DOHH2 (cell line): ENCODE results near the gene ING4.

Experiments used
- H3F3A ChIP-seq: fragments of 200-600 bp; sonication (generic), shearing (Covaris generic); 2 replicates; pipeline ENCODE4 v1.6.0; 2016; ENCODE audit warnings: antibody characterized with exemption, mild to moderate bottlenecking; ENCODE audit not compliant: control insufficient read depth, insufficient read depth
- H3K27ac ChIP-seq: fragments of 200-600 bp; sonication (generic); 2 replicates; pipeline ENCODE4 v1.5.1; 2014; ENCODE audit warnings: low read depth, mild to moderate bottlenecking, low read length, moderate library complexity
- H3K27me3 ChIP-seq: fragments of 200-600 bp; sonication (generic); 2 replicates; pipeline ENCODE4 v1.6.1; 2014; ENCODE audit warnings: mild to moderate bottlenecking, low read length, mixed read lengths; ENCODE audit not compliant: control insufficient read depth
- H3K36me3 ChIP-seq: fragments of 200-600 bp; sonication (generic); 2 replicates; pipeline ENCODE4 v1.6.1; 2014; ENCODE audit warnings: mild to moderate bottlenecking, low read length, moderate library complexity, mixed read lengths; ENCODE audit not compliant: control insufficient read depth
- H3K4me1 ChIP-seq: fragments of 200-600 bp; sonication (generic); 2 replicates; pipeline ENCODE4 v1.6.1; 2014; ENCODE audit warnings: mild to moderate bottlenecking, low read length, mixed read lengths; ENCODE audit not compliant: control insufficient read depth
- H3K4me2 ChIP-seq: fragments of 200-600 bp; sonication (generic); 2 replicates; pipeline ENCODE4 v1.6.0; 2014; ENCODE audit warnings: mild to moderate bottlenecking, low read length, moderate library complexity
- H3K4me3 ChIP-seq: fragments of 200-600 bp; sonication (generic); 2 replicates; pipeline ENCODE4 v1.5.1; 2014; ENCODE audit warnings: mild to moderate bottlenecking, low read length, mixed read lengths
- H3K79me2 ChIP-seq: fragments of 200-600 bp; sonication (generic); 2 replicates; pipeline ENCODE4 v1.6.1; 2014; ENCODE audit warnings: mild to moderate bottlenecking, low read length, mixed read lengths; ENCODE audit not compliant: control insufficient read depth
- H3K9me2 ChIP-seq: fragments of 200-600 bp; sonication (generic); replicated peaks from 2 replicates; pipeline ENCODE4 v1.6.1; 2014; ENCODE audit warnings: mild to moderate bottlenecking, low read length, mixed read lengths; ENCODE audit not compliant: control insufficient read depth
- H3K9me3 ChIP-seq: fragments of 200-600 bp; sonication (generic); 2 replicates; pipeline ENCODE4 v1.6.1; 2014; ENCODE audit warnings: antibody characterized with exemption, low read length, mixed read lengths; ENCODE audit not compliant: control insufficient read depth, insufficient read depth
- H4K20me1 ChIP-seq: fragments of 200-600 bp; sonication (generic); 2 replicates; pipeline ENCODE4 v1.6.0; 2014; ENCODE audit warnings: low read depth, mild to moderate bottlenecking, antibody characterized with exemption, low read length, moderate library complexity; ENCODE audit not compliant: control insufficient read depth, insufficient read depth
- CTCF ChIP-seq: fragments of 200-600 bp; sonication (generic); IDR thresholded peaks from one replicate; pipeline ENCODE4 v1.5.1; 2014; ENCODE audit warnings: antibody characterized with exemption, mild to moderate bottlenecking, low read depth, low read length; ENCODE audit not compliant: poor library complexity, severe bottlenecking
- EZH2phosphoT487 ChIP-seq: fragments of 200-600 bp; sonication (generic); IDR thresholded peaks from 2 replicates; pipeline ENCODE4 v1.6.1; 2017; ENCODE audit warnings: borderline replicate concordance, mild to moderate bottlenecking, antibody characterized with exemption, low read length, moderate library complexity, mixed read lengths

ING4 gene

GRCh38 chr12:6613015-6613775, 49.7 kb downstream of the ING4 start:
- H3K4me2 ChIP-seq = peak overlapping the region; percentile 71
- no peaks in the 10 kb centered on the region for H3K9me2 ChIP-seq
- peak overlapping the region; percentile 57 for H3K4me3 ChIP-seq
- peaks cover 39% of the 10 kb centered on the region for H3K4me1 ChIP-seq
- no peaks in the 10 kb centered on the region for H3K79me2 ChIP-seq
- no peaks in the 10 kb centered on the region for H3K9me3 ChIP-seq
- H3K27me3 ChIP-seq = no peaks in the 10 kb centered on the region
- peak overlapping the region; percentile 21; the same call in 1 of the 2 replicates for H3K27ac ChIP-seq
- peaks cover 55% of the 10 kb centered on the region for H3F3A ChIP-seq
- TF ChIP-seq CTCF = no peak
- no peak for TF ChIP-seq EZH2phosphoT487
- H4K20me1 ChIP-seq = no peaks in the 10 kb centered on the region
- H3K36me3 ChIP-seq = peaks cover under 1% of the 10 kb centered on the region; the same call in 1 of the 2 replicates

GRCh38 chr12:6612652-6613014, 50.3 kb downstream of the ING4 start:
- peak overlapping the region; percentile 57 for H3K4me3 ChIP-seq
- peaks cover 61% of the 10 kb centered on the region for H3F3A ChIP-seq
- peaks cover 39% of the 10 kb centered on the region for H3K4me1 ChIP-seq

DNA sequence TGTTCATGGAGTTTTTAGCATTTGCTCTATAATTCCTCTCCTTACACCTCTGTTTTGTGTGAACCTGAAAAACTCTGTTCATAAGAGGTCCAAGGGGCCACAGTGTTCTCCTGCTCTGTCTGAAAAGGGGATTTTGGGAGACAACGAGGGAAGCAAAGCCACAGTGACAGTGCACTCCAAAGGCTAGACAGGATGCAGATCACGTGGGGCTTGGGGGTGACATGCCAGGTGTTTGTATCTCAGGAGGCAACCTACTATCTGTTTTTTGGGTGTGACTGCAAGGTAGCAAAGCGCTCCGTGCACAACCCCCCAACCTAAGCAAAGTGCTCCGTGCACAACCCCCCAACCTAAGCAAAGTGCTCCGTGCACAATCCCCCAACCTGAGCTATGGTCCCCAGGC, 50.7 kb downstream of the ING4 start:
- Histone ChIP-seq H3K4me1 (peaks cover 42% of the 10 kb centered on the region), H3K4me3 (peak overlapping the region; percentile 57), H3K27ac (peak overlapping the region; percentile 8; the same call in 1 of the 2 replicates), H3F3A (peaks cover 58% of the 10 kb centered on the region), H3K27me3 (no peaks in the 10 kb centered on the region), H3K4me2 (peak overlapping the region; percentile 71), H4K20me1 (no peaks in the 10 kb centered on the region), H3K9me3 (no peaks in the 10 kb centered on the region), H3K79me2 (no peaks in the 10 kb centered on the region), H3K36me3 (no peaks in the 10 kb centered on the region), H3K9me2 (no peaks in the 10 kb centered on the region)
- TF ChIP-seq CTCF (no peak), EZH2phosphoT487 (no peak)

More at GRCh38 chr12:6612652-6613014, 50.3 kb downstream of the ING4 start:
- no peaks in the 10 kb centered on the region for H4K20me1 ChIP-seq
- peak overlapping the region; percentile 71 for H3K4me2 ChIP-seq
- TF ChIP-seq CTCF (no peak), EZH2phosphoT487 (no peak)
- no peaks in the 10 kb centered on the region for H3K36me3 ChIP-seq
- peak overlapping the region; percentile 21; the same call in 1 of the 2 replicates for H3K27ac ChIP-seq
- no peaks in the 10 kb centered on the region for H3K27me3 ChIP-seq
- H3K79me2 ChIP-seq = no peaks in the 10 kb centered on the region
- no peaks in the 10 kb centered on the region for H3K9me2 ChIP-seq
- no peaks in the 10 kb centered on the region for H3K9me3 ChIP-seq
